ENCODE measurements around the gene KIAA0513.

- TF ChIP-seq CTCF (conservative IDR thresholded peaks at IDR 0.05) (no peak), ZFX (IDR thresholded peaks at IDR 0.05) (no peak)
Measured at GRCh38 chr16:85003725-85004586, 23.6 kb upstream of the KIAA0513 start.
